H9 (cell line): ENCODE measurements around the gene OR1J2. TPM values are rescaled to one million over a fixed set of nuclear protein-coding genes. Genes with fewer than 3 reads are reported as not detected.

Source experiments
- DNase-seq: peaks from one replicate; pipeline ENCODE4 v3.0.0-alpha.2; 2017
- H2AFZ ChIP-seq: one replicate; pipeline ENCODE4 v1.6.1; 2013; ENCODE audit warnings: mild to moderate bottlenecking, low read length, control low read depth, moderate library complexity
- H2AK5ac ChIP-seq: 2 replicates; pipeline ENCODE4 v1.6.1; 2013; ENCODE audit warnings: low read length, control low read depth, mixed read lengths; ENCODE audit not compliant: insufficient read length
- H2BK120ac ChIP-seq: one replicate; pipeline ENCODE4 v1.6.1; 2013; ENCODE audit warnings: low read depth, mild to moderate bottlenecking, low read length, control low read depth, inconsistent platforms; ENCODE audit not compliant: poor library complexity, severe bottlenecking
- H2BK12ac ChIP-seq: 2 replicates; pipeline ENCODE4 v1.6.1; 2013; ENCODE audit warnings: low read length, control low read depth, mixed read lengths, low read depth; ENCODE audit not compliant: insufficient read length
- H2BK15ac ChIP-seq: 2 replicates; pipeline ENCODE4 v1.6.1; 2013; ENCODE audit warnings: low read depth, low read length, control low read depth
- H2BK20ac ChIP-seq: one replicate; pipeline ENCODE4 v1.6.1; 2013; ENCODE audit warnings: low read depth, mild to moderate bottlenecking, low read length, control low read depth, inconsistent platforms; ENCODE audit not compliant: poor library complexity, severe bottlenecking
- H2BK5ac ChIP-seq: 2 replicates; pipeline ENCODE4 v1.6.1; 2013; ENCODE audit warnings: low read length, control low read depth, mixed read lengths; ENCODE audit not compliant: insufficient read length
- H3K14ac ChIP-seq: 2 replicates; pipeline ENCODE4 v1.6.1; 2013; ENCODE audit warnings: low read length, control low read depth; ENCODE audit not compliant: insufficient read depth
- H3K18ac ChIP-seq: 2 replicates; pipeline ENCODE4 v1.6.1; 2013; ENCODE audit warnings: low read depth, mild to moderate bottlenecking, mixed read lengths, low read length, control low read depth; ENCODE audit not compliant: insufficient read length
- H3K23ac ChIP-seq: 2 replicates; pipeline ENCODE4 v1.6.1; 2013; ENCODE audit warnings: low read length, control low read depth, mixed read lengths, low read depth; ENCODE audit not compliant: insufficient read length
- H3K23me2 ChIP-seq: 2 replicates; pipeline ENCODE4 v1.6.1; 2013; ENCODE audit warnings: low read depth, mild to moderate bottlenecking, mixed read lengths, low read length, control low read depth; ENCODE audit not compliant: insufficient read length, poor library complexity, severe bottlenecking
- H3K27ac ChIP-seq: 2 replicates; pipeline ENCODE4 v1.5.1; 2013; ENCODE audit warnings: low read length, control low read depth, mixed read lengths, low read depth; ENCODE audit not compliant: insufficient read length
- H3K27me3 ChIP-seq: 2 replicates; pipeline ENCODE4 v1.6.1; 2013; ENCODE audit warnings: low read length, control low read depth, inconsistent platforms; ENCODE audit not compliant: insufficient read depth
- H3K4ac ChIP-seq: 2 replicates; pipeline ENCODE4 v1.6.1; 2013; ENCODE audit warnings: low read depth, mild to moderate bottlenecking, control low read depth, inconsistent platforms, low read length, moderate library complexity
- H3K4me1 ChIP-seq: 2 replicates; pipeline ENCODE4 v1.6.1; 2013; ENCODE audit warnings: low read length, control low read depth, inconsistent platforms; ENCODE audit not compliant: insufficient read depth
- H3K4me2 ChIP-seq: 2 replicates; pipeline ENCODE4 v1.6.1; 2013; ENCODE audit warnings: low read length, control low read depth, mixed read lengths; ENCODE audit not compliant: insufficient read length, insufficient read depth
- H3K56ac ChIP-seq: 2 replicates; pipeline ENCODE4 v1.6.1; 2013; ENCODE audit warnings: low read depth, mild to moderate bottlenecking, mixed read lengths, low read length, control low read depth; ENCODE audit not compliant: insufficient read length
- H3K79me1 ChIP-seq: 2 replicates; pipeline ENCODE4 v1.6.1; 2013; ENCODE audit warnings: low read depth, mild to moderate bottlenecking, moderate library complexity, low read length, control low read depth, inconsistent platforms; ENCODE audit not compliant: insufficient read depth, poor library complexity, severe bottlenecking
- H3K79me2 ChIP-seq: 2 replicates; pipeline ENCODE4 v1.6.1; 2013; ENCODE audit warnings: low read length, control low read depth, inconsistent platforms; ENCODE audit not compliant: insufficient read depth
- H3K9ac ChIP-seq: 2 replicates; pipeline ENCODE4 v1.6.1; 2013; ENCODE audit warnings: low read length, control low read depth, mixed read lengths; ENCODE audit not compliant: insufficient read length; ENCODE audit errors: extremely low read depth
- H3K9me3 ChIP-seq: one replicate; pipeline ENCODE4 v1.6.1; 2013; ENCODE audit warnings: low read depth, low read length, inconsistent platforms; ENCODE audit not compliant: control insufficient read depth
- H3T11ph ChIP-seq: one replicate; pipeline ENCODE4 v1.6.1; 2013; ENCODE audit warnings: mild to moderate bottlenecking, low read length, control low read depth, inconsistent platforms
- H4K20me1 ChIP-seq: one replicate; pipeline ENCODE4 v1.6.1; 2013; ENCODE audit not compliant: control insufficient read depth, insufficient read length, insufficient read depth
- H4K5ac ChIP-seq: 2 replicates; pipeline ENCODE4 v1.6.1; 2013; ENCODE audit warnings: low read depth, mild to moderate bottlenecking, mixed read lengths, low read length, control low read depth; ENCODE audit not compliant: insufficient read length
- H4K8ac ChIP-seq: replicated peaks from 2 replicates; pipeline ENCODE4 v1.6.1; 2013; ENCODE audit warnings: low read length, control low read depth, mixed read lengths, low read depth; ENCODE audit not compliant: insufficient read length
- H4K91ac ChIP-seq: 2 replicates; pipeline ENCODE4 v1.6.1; 2013; ENCODE audit warnings: low read depth, mild to moderate bottlenecking, moderate library complexity, mixed read lengths, low read length, control low read depth; ENCODE audit not compliant: insufficient read length
- H3K27ac Mint-ChIP-seq, 3 experiments: 2 replicates in 2 of 3; 3 replicates in 1 of 3; pipeline ENCODE4 v1.8.0; 2020 to 2021; ENCODE audit warnings: mixed read lengths in 3 of 3, mild to moderate bottlenecking in 1 of 3, moderate library complexity in 1 of 3
- H3K27me3 Mint-ChIP-seq: 2 replicates; pipeline ENCODE4 v1.8.0; 2021; ENCODE audit warnings: low read depth, mild to moderate bottlenecking, moderate library complexity, mixed read lengths
- H3K36me3 Mint-ChIP-seq, 3 experiments: 2 replicates in 2 of 3; 3 replicates in 1 of 3; pipeline ENCODE4 v1.8.0; 2020 to 2021; ENCODE audit warnings: low read depth in 3 of 3, mixed read lengths in 3 of 3; ENCODE audit not compliant: insufficient read depth in 1 of 3
- H3K4me1 Mint-ChIP-seq, 2 experiments: 2 replicates each; pipeline ENCODE4 v1.8.0; 2020; ENCODE audit warnings: mixed read lengths in 2 of 2
- H3K4me3 Mint-ChIP-seq, 2 experiments: 2 replicates in 1 of 2; 3 replicates in 1 of 2; pipeline ENCODE4 v1.8.0; 2020 to 2021; ENCODE audit warnings: mild to moderate bottlenecking in 2 of 2, mixed read lengths in 2 of 2, moderate library complexity in 1 of 2
- H3K9me3 Mint-ChIP-seq, 2 experiments: 2 replicates in 1 of 2; 3 replicates in 1 of 2; pipeline ENCODE4 v1.8.0; 2020; ENCODE audit warnings: mild to moderate bottlenecking in 2 of 2, mixed read lengths in 2 of 2, moderate library complexity in 1 of 2
- WGBS: extraction: QIAGEN DNeasy Blood & Tissue Kit; methylation state at CpG from one replicate; pipeline ENCODE4 v1.1.7; 2013; ENCODE audit warnings: missing lambda C conversion rate, low lambda C conversion rate, mixed read lengths; ENCODE audit not compliant: insufficient read length; ENCODE audit errors: extremely low coverage; 5-methylcytosine and 5-hydroxymethylcytosine counted together
- total RNA-seq: library from RNA; stranded (reverse); gene quantifications from 2 replicates; pipeline ENCODE4 v1.2.1, GENCODE V29; 2021
- TF ChIP-seq, protein P1 (sequence below): fragments of 200-600 bp; sonication (generic); conservative IDR thresholded peaks from 3 replicates; pipeline ENCODE4 v1.8.0; 2021; ENCODE audit warnings: antibody characterized with exemption, mild to moderate bottlenecking

OR1J2 gene
- total RNA-seq, 1 experiment from 2014 or later, result not detected

GRCh38 chr9:122519376-122519775, 8.8 kb downstream of the OR1J2 start:
- WGBS, result no CpG with 5 or more reads among the region's 3 CpGs
- DNase-seq, result no peak
- H4K91ac ChIP-seq, result no peak overlapping the region
- H3K4me1 Mint-ChIP-seq, result no peaks in the 10 kb centered on the region
- no peak overlapping the region for H2AFZ ChIP-seq
- H2BK15ac ChIP-seq, result no peak overlapping the region
- H3K36me3 Mint-ChIP-seq, result peaks cover 0 to 4% (median 0%) of the 10 kb centered on the region in 3 experiments; a peak in 3 of 7 replicates
- no peak overlapping the region for H3K18ac ChIP-seq
- H3K9me3 Mint-ChIP-seq, result peaks cover 46 to 47% of the 10 kb centered on the region in 2 experiments
- no peaks in the 10 kb centered on the region for H3K23me2 ChIP-seq
- H3K4me1 ChIP-seq, result no peaks in the 10 kb centered on the region
- no peak overlapping the region for H4K8ac ChIP-seq
- H4K20me1 ChIP-seq, result no peaks in the 10 kb centered on the region
- no peaks in the 10 kb centered on the region for H3K79me1 ChIP-seq
- H3K27me3 ChIP-seq, result no peaks in the 10 kb centered on the region
- H2BK5ac ChIP-seq, result no peak overlapping the region
- H3K9me3 ChIP-seq, result peaks cover 89% of the 10 kb centered on the region
- H2BK120ac ChIP-seq, result no peak overlapping the region
- no peak overlapping the region for H3K14ac ChIP-seq
- H3K79me2 ChIP-seq, result no peaks in the 10 kb centered on the region; the same call in 1 of the 2 replicates
- no peak overlapping the region for H3K27ac Mint-ChIP-seq
- no peak overlapping the region for H3K23ac ChIP-seq
- TF ChIP-seq, protein P1, sequence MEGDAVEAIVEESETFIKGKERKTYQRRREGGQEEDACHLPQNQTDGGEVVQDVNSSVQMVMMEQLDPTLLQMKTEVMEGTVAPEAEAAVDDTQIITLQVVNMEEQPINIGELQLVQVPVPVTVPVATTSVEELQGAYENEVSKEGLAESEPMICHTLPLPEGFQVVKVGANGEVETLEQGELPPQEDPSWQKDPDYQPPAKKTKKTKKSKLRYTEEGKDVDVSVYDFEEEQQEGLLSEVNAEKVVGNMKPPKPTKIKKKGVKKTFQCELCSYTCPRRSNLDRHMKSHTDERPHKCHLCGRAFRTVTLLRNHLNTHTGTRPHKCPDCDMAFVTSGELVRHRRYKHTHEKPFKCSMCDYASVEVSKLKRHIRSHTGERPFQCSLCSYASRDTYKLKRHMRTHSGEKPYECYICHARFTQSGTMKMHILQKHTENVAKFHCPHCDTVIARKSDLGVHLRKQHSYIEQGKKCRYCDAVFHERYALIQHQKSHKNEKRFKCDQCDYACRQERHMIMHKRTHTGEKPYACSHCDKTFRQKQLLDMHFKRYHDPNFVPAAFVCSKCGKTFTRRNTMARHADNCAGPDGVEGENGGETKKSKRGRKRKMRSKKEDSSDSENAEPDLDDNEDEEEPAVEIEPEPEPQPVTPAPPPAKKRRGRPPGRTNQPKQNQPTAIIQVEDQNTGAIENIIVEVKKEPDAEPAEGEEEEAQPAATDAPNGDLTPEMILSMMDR, result no peak
- no peak overlapping the region for H2BK12ac ChIP-seq
- H3K4me3 Mint-ChIP-seq, result no peak overlapping the region
- H3K56ac ChIP-seq, result no peak overlapping the region
- H2BK20ac ChIP-seq, result no peak overlapping the region
- no peak overlapping the region for H3T11ph ChIP-seq
- no peak overlapping the region for H3K27ac ChIP-seq
- H2AK5ac ChIP-seq, result no peak overlapping the region
- no peak overlapping the region for H3K4me2 ChIP-seq
- H4K5ac ChIP-seq, result no peak overlapping the region
- H3K9ac ChIP-seq, result no peak overlapping the region
- no peak overlapping the region for H3K4ac ChIP-seq
- H3K27me3 Mint-ChIP-seq, result no peaks in the 10 kb centered on the region; the same call in 1 of the 2 replicates
